ENCODE results near the gene CCDC88B. TPM values are rescaled to one million over a fixed set of nuclear protein-coding genes. Genes with fewer than 3 reads are reported as not detected.
"Not testable (repeated sequence)": the region's sequence is repeated elsewhere in the genome, so short reads cannot be mapped to it uniquely, and the experiment has no call there.

CCDC88B gene
- total RNA-seq, 1 experiment from 2014 or later = 17.1 TPM

DNA sequence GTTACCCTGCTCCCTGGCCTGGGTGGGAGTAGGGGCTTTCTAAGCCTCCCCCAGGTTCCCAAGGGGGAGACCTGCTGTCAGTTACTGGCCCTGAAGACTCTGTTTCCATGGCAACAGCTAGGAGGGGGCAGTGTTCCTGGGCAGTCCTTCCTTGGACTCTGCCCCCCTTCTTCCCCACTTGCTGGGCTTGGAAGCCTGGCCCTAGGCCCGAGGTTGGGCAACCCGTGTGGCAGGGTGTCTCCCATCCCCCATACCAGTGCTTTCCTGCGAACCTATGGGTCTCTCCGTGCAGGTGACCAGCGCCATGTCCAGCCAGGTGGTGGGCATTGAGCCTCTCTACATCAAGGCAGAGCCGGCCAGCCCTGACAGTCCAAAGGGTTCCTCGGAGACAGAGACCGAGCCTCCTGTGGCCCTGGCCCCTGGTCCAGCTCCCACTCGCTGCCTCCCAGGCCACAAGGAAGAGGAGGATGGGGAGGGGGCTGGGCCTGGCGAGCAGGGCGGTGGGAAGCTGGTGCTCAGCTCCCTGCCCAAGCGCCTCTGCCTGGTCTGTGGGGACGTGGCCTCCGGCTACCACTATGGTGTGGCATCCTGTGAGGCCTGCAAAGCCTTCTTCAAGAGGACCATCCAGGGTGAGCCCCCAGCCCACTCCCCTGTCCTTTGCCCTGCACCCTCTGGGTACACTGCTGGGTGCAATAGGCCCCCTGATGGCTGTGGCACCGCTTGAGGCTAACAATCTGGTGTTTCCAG, 33.0 kb upstream of the CCDC88B start:
- in situ Hi-C loops (cut with HindIII; ENCODE audit: low pct_unique_long_range_greater_than_20kb, low sequenced_read_pairs) (no loop called here), intact Hi-C loops (cut with micrococcal nuclease; ENCODE audit: unreplicated experiment) (loop anchor here (10.0 kb wide), 1 partner anchor 62 kb away; the partner anchor contains the start of genes FKBP2 and PPP1R14B)
- Histone ChIP-seq H3K4me3 (ENCODE audit: low read depth in 2 of 2, low read length in 2 of 2) (peak overlapping the region; percentile 72 to 80), H3K4me1 (ENCODE audit: control insufficient read depth, insufficient read depth, low read length) (peaks cover 15% of the 10 kb centered on the region), H3K36me3 (ENCODE audit: control insufficient read depth, insufficient read depth, low read length) (no peaks in the 10 kb centered on the region), H3K27ac (ENCODE audit: low read length) (peak overlapping the region; percentile 77), H3K9me3 (ENCODE audit: control insufficient read depth, insufficient read depth, low read depth, low read length) (no peaks in the 10 kb centered on the region), H3K27me3 (ENCODE audit: control insufficient read depth, insufficient read depth, low read length) (no peaks in the 10 kb centered on the region)
- ChIA-PET CTCF (interaction anchor here (0.6 kb wide), 1 partner anchor 22 kb away, joined by 3 read pairs; no protein-coding TSS in a partner anchor), POLR2A (interaction anchor here (1.1 kb wide), 1 partner anchor 10 kb away, joined by 8 read pairs; the partner anchor contains the start of genes PRDX5 and TRMT112)
- ATAC-seq (no peak), DNase-seq (ENCODE audit: low read depth, low spot score) (no peak)
- TF ChIP-seq TCF7L2 (IDR thresholded peaks at IDR 0.05; ENCODE audit: low read depth, low read length) (no peak), POLR2AphosphoS5 (IDR thresholded peaks at IDR 0.05; ENCODE audit: low read depth, low read length) (no peak), SIN3A (IDR thresholded peaks at IDR 0.05; ENCODE audit: borderline replicate concordance, insufficient read depth, low read depth, low read length) (no peak)
- TF ChIP-seq, protein P1, sequence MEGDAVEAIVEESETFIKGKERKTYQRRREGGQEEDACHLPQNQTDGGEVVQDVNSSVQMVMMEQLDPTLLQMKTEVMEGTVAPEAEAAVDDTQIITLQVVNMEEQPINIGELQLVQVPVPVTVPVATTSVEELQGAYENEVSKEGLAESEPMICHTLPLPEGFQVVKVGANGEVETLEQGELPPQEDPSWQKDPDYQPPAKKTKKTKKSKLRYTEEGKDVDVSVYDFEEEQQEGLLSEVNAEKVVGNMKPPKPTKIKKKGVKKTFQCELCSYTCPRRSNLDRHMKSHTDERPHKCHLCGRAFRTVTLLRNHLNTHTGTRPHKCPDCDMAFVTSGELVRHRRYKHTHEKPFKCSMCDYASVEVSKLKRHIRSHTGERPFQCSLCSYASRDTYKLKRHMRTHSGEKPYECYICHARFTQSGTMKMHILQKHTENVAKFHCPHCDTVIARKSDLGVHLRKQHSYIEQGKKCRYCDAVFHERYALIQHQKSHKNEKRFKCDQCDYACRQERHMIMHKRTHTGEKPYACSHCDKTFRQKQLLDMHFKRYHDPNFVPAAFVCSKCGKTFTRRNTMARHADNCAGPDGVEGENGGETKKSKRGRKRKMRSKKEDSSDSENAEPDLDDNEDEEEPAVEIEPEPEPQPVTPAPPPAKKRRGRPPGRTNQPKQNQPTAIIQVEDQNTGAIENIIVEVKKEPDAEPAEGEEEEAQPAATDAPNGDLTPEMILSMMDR (IDR thresholded peaks at IDR 0.05) = no peak
- TF ChIP-seq, protein P2, sequence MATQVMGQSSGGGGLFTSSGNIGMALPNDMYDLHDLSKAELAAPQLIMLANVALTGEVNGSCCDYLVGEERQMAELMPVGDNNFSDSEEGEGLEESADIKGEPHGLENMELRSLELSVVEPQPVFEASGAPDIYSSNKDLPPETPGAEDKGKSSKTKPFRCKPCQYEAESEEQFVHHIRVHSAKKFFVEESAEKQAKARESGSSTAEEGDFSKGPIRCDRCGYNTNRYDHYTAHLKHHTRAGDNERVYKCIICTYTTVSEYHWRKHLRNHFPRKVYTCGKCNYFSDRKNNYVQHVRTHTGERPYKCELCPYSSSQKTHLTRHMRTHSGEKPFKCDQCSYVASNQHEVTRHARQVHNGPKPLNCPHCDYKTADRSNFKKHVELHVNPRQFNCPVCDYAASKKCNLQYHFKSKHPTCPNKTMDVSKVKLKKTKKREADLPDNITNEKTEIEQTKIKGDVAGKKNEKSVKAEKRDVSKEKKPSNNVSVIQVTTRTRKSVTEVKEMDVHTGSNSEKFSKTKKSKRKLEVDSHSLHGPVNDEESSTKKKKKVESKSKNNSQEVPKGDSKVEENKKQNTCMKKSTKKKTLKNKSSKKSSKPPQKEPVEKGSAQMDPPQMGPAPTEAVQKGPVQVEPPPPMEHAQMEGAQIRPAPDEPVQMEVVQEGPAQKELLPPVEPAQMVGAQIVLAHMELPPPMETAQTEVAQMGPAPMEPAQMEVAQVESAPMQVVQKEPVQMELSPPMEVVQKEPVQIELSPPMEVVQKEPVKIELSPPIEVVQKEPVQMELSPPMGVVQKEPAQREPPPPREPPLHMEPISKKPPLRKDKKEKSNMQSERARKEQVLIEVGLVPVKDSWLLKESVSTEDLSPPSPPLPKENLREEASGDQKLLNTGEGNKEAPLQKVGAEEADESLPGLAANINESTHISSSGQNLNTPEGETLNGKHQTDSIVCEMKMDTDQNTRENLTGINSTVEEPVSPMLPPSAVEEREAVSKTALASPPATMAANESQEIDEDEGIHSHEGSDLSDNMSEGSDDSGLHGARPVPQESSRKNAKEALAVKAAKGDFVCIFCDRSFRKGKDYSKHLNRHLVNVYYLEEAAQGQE (IDR thresholded peaks at IDR 0.05; ENCODE audit: insufficient read depth in 1 of 2, low read depth in 2 of 2, low read length in 1 of 2) = no peak
- no TSS peak for BruUV-seq (replicated peaks)

DNA sequence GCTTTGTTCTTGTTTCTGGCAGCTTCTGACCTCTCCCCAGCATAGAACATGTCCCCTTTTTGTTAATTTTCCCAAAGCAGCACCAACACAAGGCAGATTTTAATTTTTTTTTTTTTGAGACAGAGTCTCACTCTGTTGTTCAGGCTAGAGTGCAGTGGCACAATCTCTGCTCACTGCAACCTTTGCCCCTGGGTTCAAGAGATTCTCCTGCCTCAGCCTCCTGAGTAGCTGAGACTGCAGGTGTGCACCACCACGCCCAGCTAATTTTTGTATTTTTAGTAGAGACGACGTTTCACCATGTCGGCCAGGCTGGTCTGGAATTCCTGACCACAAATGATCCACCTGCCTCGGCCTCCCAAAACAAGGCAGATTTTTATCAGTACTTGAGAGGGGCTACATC, 32.2 kb upstream of the CCDC88B start:
- ATAC-seq; H3K9me3 ChIP-seq (ENCODE audit: control insufficient read depth, insufficient read depth, low read depth, low read length); H3K4me3 ChIP-seq (ENCODE audit: low read depth in 2 of 2, low read length in 2 of 2); BruUV-seq (replicated peaks); in situ Hi-C loops (cut with HindIII; ENCODE audit: low pct_unique_long_range_greater_than_20kb, low sequenced_read_pairs); CTCF ChIA-PET; H3K36me3 ChIP-seq (ENCODE audit: control insufficient read depth, insufficient read depth, low read length); DNase-seq (ENCODE audit: low read depth, low spot score); H3K27me3 ChIP-seq (ENCODE audit: control insufficient read depth, insufficient read depth, low read length); POLR2A ChIA-PET: not testable (repeated sequence)
- H3K27ac ChIP-seq (ENCODE audit: low read length) = peak overlapping the region; percentile 41; the same call in 1 of the 2 replicates
- intact Hi-C loops (cut with micrococcal nuclease; ENCODE audit: unreplicated experiment) = loop anchor here (10.0 kb wide), 1 partner anchor 63 kb away; the partner anchor contains the start of genes FKBP2 and PPP1R14B
- peaks cover 15% of the 10 kb centered on the region for H3K4me1 ChIP-seq (ENCODE audit: control insufficient read depth, insufficient read depth, low read length)

DNA sequence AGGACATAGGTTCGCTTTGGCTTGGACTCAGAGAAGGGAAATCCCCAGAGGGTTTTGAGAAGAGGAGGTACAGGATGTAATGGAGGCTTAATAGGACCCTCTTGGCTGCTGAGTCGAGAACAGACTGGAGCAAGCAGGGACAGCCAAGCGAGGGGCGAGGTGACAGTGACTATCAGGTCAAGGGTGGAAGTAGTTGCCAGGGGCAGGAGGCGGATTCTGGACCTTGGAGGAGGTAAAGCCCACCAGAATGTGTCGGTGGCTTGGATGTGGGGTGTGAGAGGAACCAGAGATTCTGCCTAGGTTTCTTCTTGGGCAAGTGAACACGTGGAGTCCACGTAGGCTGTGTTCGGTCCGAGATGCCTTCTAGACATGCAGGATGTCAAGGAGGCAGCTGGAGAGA, 27.1 kb upstream of the CCDC88B start:
- CTCF ChIA-PET = interaction anchor here (0.5 to 1.4 kb wide), 4 partner anchors 42 to 296 kb away, joined by 5 to 12 read pairs (median 7); no protein-coding TSS in a partner anchor
- H3K4me3 ChIP-seq (ENCODE audit: low read depth in 2 of 2, low read length in 2 of 2) = no peak overlapping the region
- H3K9me3 ChIP-seq (ENCODE audit: control insufficient read depth, insufficient read depth, low read depth, low read length) = no peaks in the 10 kb centered on the region
- no peaks in the 10 kb centered on the region for H3K27me3 ChIP-seq (ENCODE audit: control insufficient read depth, insufficient read depth, low read length)
- POLR2A ChIA-PET = no interaction called here
- TF ChIP-seq POLR2AphosphoS5 (IDR thresholded peaks at IDR 0.05; ENCODE audit: low read depth, low read length) (no peak), TCF7L2 (IDR thresholded peaks at IDR 0.05; ENCODE audit: low read depth, low read length) (no peak), SIN3A (IDR thresholded peaks at IDR 0.05; ENCODE audit: borderline replicate concordance, insufficient read depth, low read depth, low read length) (no peak)
- TF ChIP-seq, protein P2 (IDR thresholded peaks at IDR 0.05; ENCODE audit: insufficient read depth in 1 of 2, low read depth in 2 of 2, low read length in 1 of 2) = no peak
- TF ChIP-seq, protein P1 (IDR thresholded peaks at IDR 0.05) = no peak
- DNase-seq (ENCODE audit: low read depth, low spot score) (no peak), ATAC-seq (no peak)
- intact Hi-C loops (cut with micrococcal nuclease; ENCODE audit: unreplicated experiment) = no loop called here
- no peak overlapping the region for H3K27ac ChIP-seq (ENCODE audit: low read length)
- H3K36me3 ChIP-seq (ENCODE audit: control insufficient read depth, insufficient read depth, low read length) = peaks cover 2% of the 10 kb centered on the region; the same call in 1 of the 2 replicates
- no TSS peak for BruUV-seq (replicated peaks)
- H3K4me1 ChIP-seq (ENCODE audit: control insufficient read depth, insufficient read depth, low read length) = peaks cover 16% of the 10 kb centered on the region
- in situ Hi-C loops (cut with HindIII; ENCODE audit: low pct_unique_long_range_greater_than_20kb, low sequenced_read_pairs) = no loop called here

All from Panc1 (cell line).